DOHH2 (cell line): Measurements from ENCODE around the gene SNU13.

ENCODE experiments used
- H3F3A ChIP-seq: fragments of 200-600 bp; sonication (generic), shearing (Covaris generic); 2 replicates; pipeline ENCODE4 v1.6.0; 2016; ENCODE audit warnings: antibody characterized with exemption, mild to moderate bottlenecking; ENCODE audit not compliant: control insufficient read depth, insufficient read depth
- H3K27ac ChIP-seq: fragments of 200-600 bp; sonication (generic); 2 replicates; pipeline ENCODE4 v1.5.1; 2014; ENCODE audit warnings: low read depth, mild to moderate bottlenecking, low read length, moderate library complexity
- H3K27me3 ChIP-seq: fragments of 200-600 bp; sonication (generic); 2 replicates; pipeline ENCODE4 v1.6.1; 2014; ENCODE audit warnings: mild to moderate bottlenecking, low read length, mixed read lengths; ENCODE audit not compliant: control insufficient read depth
- H3K36me3 ChIP-seq: fragments of 200-600 bp; sonication (generic); 2 replicates; pipeline ENCODE4 v1.6.1; 2014; ENCODE audit warnings: mild to moderate bottlenecking, low read length, moderate library complexity, mixed read lengths; ENCODE audit not compliant: control insufficient read depth
- H3K4me1 ChIP-seq: fragments of 200-600 bp; sonication (generic); 2 replicates; pipeline ENCODE4 v1.6.1; 2014; ENCODE audit warnings: mild to moderate bottlenecking, low read length, mixed read lengths; ENCODE audit not compliant: control insufficient read depth
- H3K4me2 ChIP-seq: fragments of 200-600 bp; sonication (generic); 2 replicates; pipeline ENCODE4 v1.6.0; 2014; ENCODE audit warnings: mild to moderate bottlenecking, low read length, moderate library complexity
- H3K4me3 ChIP-seq: fragments of 200-600 bp; sonication (generic); 2 replicates; pipeline ENCODE4 v1.5.1; 2014; ENCODE audit warnings: mild to moderate bottlenecking, low read length, mixed read lengths
- H3K79me2 ChIP-seq: fragments of 200-600 bp; sonication (generic); 2 replicates; pipeline ENCODE4 v1.6.1; 2014; ENCODE audit warnings: mild to moderate bottlenecking, low read length, mixed read lengths; ENCODE audit not compliant: control insufficient read depth
- H3K9me2 ChIP-seq: fragments of 200-600 bp; sonication (generic); replicated peaks from 2 replicates; pipeline ENCODE4 v1.6.1; 2014; ENCODE audit warnings: mild to moderate bottlenecking, low read length, mixed read lengths; ENCODE audit not compliant: control insufficient read depth
- H3K9me3 ChIP-seq: fragments of 200-600 bp; sonication (generic); 2 replicates; pipeline ENCODE4 v1.6.1; 2014; ENCODE audit warnings: antibody characterized with exemption, low read length, mixed read lengths; ENCODE audit not compliant: control insufficient read depth, insufficient read depth
- H4K20me1 ChIP-seq: fragments of 200-600 bp; sonication (generic); 2 replicates; pipeline ENCODE4 v1.6.0; 2014; ENCODE audit warnings: low read depth, mild to moderate bottlenecking, antibody characterized with exemption, low read length, moderate library complexity; ENCODE audit not compliant: control insufficient read depth, insufficient read depth
- CTCF ChIP-seq: fragments of 200-600 bp; sonication (generic); IDR thresholded peaks from one replicate; pipeline ENCODE4 v1.5.1; 2014; ENCODE audit warnings: antibody characterized with exemption, mild to moderate bottlenecking, low read depth, low read length; ENCODE audit not compliant: poor library complexity, severe bottlenecking
- EZH2phosphoT487 ChIP-seq: fragments of 200-600 bp; sonication (generic); IDR thresholded peaks from 2 replicates; pipeline ENCODE4 v1.6.1; 2017; ENCODE audit warnings: borderline replicate concordance, mild to moderate bottlenecking, antibody characterized with exemption, low read length, moderate library complexity, mixed read lengths

Gene SNU13

GRCh38 chr22:41656556-41656955, 32.1 kb downstream of the SNU13 start:
- Histone ChIP-seq H3F3A (peaks cover 12% of the 10 kb centered on the region), H3K4me3 (no peak overlapping the region), H3K4me2 (no peak overlapping the region), H4K20me1 (0 out of 2 replicates have a peak, but pooled peaks cover 4% of the 10 kb centered on the region), H3K27ac (no peak overlapping the region), H3K9me3 (no peaks in the 10 kb centered on the region), H3K79me2 (peaks cover 9% of the 10 kb centered on the region), H3K36me3 (peaks cover 93% of the 10 kb centered on the region), H3K9me2 (no peaks in the 10 kb centered on the region), H3K4me1 (no peaks in the 10 kb centered on the region), H3K27me3 (no peaks in the 10 kb centered on the region)
- TF ChIP-seq EZH2phosphoT487 (no peak), CTCF (no peak)

GRCh38 chr22:41654322-41654721, 34.3 kb downstream of the SNU13 start:
- Histone ChIP-seq H3F3A (0 out of 2 replicates have a peak, but pooled peaks cover 4% of the 10 kb centered on the region), H3K27me3 (no peaks in the 10 kb centered on the region), H3K4me2 (no peak overlapping the region), H3K27ac (no peak overlapping the region), H3K4me1 (no peaks in the 10 kb centered on the region), H3K4me3 (no peak overlapping the region), H3K79me2 (peaks cover 16% of the 10 kb centered on the region), H3K9me2 (no peaks in the 10 kb centered on the region), H3K9me3 (no peaks in the 10 kb centered on the region), H4K20me1 (no peaks in the 10 kb centered on the region), H3K36me3 (peaks cover 86% of the 10 kb centered on the region)
- TF ChIP-seq EZH2phosphoT487 (no peak), CTCF (no peak)

- Histone ChIP-seq H3K9me3 (no peaks in the 10 kb centered on the region), H3K4me2 (no peak overlapping the region), H3K79me2 (peaks cover 31% of the 10 kb centered on the region), H3K4me1 (peaks cover 4% of the 10 kb centered on the region; the same call in 1 of the 2 replicates), H3K27ac (no peak overlapping the region), H3K36me3 (peaks cover 87% of the 10 kb centered on the region), H3K27me3 (no peaks in the 10 kb centered on the region), H3K4me3 (no peak overlapping the region), H4K20me1 (no peaks in the 10 kb centered on the region), H3K9me2 (no peaks in the 10 kb centered on the region), H3F3A (0 out of 2 replicates have a peak, but pooled peaks cover 4% of the 10 kb centered on the region)
- no peak for TF ChIP-seq EZH2phosphoT487
- TF ChIP-seq CTCF: no peak
Measured at GRCh38 chr22:41650821-41651220, 37.8 kb downstream of the SNU13 start.
